ENCODE measurements around the gene ARRDC4.
"Not testable (repeated sequence)": the region's sequence is repeated elsewhere in the genome, so short reads cannot be mapped to it uniquely, and the experiment has no call there.

Gene ARRDC4

GRCh38 chr15:97966924-97967620 is 6.6 kb downstream of the ARRDC4 start:
- DNase-seq (ENCODE audit: low read depth), result no peak

GRCh38 chr15:97967881-97968280 is 7.4 kb downstream of the ARRDC4 start:
- no peak for DNase-seq (ENCODE audit: low read depth)

- DNase-seq (ENCODE audit: low read depth), result no peak
These were observed 7.9 kb downstream of the ARRDC4 start for GRCh38 chr15:97968380-97968779.

- DNase-seq (ENCODE audit: low read depth), result no peak
These were observed 11.9 kb downstream of the ARRDC4 start for GRCh38 chr15:97972366-97972765.

DNA sequence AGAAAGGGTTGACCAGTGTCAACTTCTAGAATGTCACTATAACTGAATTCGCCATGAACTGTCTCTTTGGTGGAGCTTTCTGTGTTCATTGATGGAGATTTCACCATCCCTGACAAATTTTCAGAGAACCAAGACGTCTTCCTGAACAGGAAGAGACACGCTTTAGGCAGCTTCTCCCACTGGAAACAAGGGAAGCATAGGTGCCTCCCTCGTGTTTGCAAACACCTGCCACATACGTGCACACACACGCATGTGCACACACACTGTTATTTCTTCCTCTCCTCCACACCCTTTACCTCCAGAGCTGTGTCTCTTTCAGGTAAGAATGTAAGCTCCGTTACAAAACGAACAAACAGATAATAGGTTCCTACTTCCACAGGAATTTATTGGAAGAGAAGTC is 15.6 kb downstream of the ARRDC4 start:
- DNase-seq (ENCODE audit: low read depth), result no peak

DNA sequence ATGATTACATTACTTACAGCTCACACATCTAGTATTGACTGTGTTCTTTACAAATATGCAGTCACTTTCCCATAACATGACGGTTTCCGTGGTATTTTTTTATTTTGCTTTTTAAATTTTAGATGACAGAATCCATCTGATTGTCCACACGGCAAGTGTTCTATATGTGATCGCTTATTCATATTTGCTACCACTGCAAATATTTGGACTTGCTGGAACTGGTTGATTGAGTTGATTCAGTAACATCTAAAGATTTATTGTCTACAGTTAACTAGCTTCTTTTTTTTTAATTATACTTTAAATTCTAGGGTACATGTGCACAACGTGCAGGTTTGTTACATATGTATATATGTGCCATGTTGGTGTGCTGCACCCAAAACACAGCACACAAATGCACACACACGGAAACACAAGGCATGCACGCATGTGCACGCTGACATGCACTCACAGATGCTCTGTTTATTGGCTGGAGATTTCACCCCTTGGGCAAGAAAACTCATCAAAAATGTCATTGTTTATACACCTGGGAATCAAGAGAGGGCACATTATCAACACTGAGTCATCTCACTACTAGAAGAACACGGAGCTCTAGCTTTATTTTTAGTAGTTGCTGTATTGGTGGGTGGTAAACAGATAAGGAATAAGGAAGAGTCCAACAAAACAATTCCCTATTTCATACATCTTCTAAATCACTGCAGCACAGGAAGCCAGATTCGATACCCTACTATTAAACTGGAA is 16.4 kb downstream of the ARRDC4 start:
- no peak for DNase-seq (ENCODE audit: low read depth)

DNA sequence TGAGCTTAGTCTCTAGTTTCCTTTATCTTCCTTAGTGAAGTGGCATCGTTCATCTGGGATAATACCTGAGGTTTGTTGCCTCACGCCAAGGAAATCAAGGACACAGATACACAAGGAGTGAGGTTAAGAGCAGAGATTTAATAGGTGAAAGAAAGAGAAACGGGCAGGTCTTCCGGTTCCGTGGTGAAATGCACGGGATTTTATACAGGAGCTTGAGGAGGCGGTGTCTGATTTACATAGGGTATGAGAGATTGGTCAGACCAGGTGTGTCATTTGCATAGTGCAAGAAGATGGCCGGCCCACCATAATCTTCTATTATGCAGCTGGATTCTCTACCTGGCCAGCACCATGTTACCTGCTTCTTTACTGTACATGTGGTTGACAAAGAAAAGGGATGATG is 17.2 kb downstream of the ARRDC4 start:
- no peak for DNase-seq (ENCODE audit: low read depth)

GRCh38 chr15:97978401-97979139 is 18.1 kb downstream of the ARRDC4 start:
- DNase-seq (ENCODE audit: low read depth), result no peak

- no peak for DNase-seq (ENCODE audit: low read depth)
These were observed 18.6 kb downstream of the ARRDC4 start for GRCh38 chr15:97979140-97979520.

DNA sequence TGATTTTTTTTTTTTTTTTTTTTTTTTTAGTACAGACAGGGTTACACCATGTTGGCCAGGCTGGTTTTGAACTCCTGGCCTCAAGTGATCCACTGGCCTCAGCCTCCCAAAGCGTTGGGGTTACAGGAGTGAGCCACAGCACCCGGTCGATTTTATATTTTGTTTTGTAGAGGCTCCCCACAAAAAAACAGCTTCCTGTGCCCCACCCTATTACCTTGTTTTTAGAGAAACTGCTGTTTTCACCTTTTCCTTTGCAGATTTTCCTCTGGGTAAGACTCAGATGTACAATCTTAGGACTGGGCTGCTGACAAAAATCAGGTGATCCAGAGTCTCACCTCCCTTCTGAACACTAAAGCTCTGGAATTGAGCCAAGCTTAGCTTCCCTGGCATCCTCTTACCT is 20.6 kb downstream of the ARRDC4 start:
- DNase-seq (ENCODE audit: low read depth), result no peak

DNA sequence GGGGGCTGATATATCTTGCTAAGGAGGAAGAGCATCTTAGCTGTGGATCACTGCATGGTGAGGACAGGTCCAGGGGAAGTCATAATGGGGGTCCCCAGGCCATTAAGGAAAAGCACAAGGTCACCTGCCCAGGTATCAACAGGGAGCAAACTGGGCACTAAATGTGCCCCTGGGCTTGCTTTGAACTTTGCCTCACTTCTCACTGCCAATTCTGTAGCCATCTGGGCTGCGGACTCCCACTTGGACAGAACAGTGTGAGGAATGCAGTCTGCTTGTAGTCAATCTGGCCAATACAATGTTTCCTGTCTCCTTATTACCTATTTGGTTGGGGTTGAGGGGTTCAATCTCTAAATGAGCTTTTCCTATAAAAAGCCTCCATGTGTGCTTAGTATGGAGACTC is 21.3 kb downstream of the ARRDC4 start:
- DNase-seq (ENCODE audit: low read depth), result no peak

GRCh38 chr15:97984157-97984556 is 23.7 kb downstream of the ARRDC4 start:
- no peak for DNase-seq (ENCODE audit: low read depth)

DNA sequence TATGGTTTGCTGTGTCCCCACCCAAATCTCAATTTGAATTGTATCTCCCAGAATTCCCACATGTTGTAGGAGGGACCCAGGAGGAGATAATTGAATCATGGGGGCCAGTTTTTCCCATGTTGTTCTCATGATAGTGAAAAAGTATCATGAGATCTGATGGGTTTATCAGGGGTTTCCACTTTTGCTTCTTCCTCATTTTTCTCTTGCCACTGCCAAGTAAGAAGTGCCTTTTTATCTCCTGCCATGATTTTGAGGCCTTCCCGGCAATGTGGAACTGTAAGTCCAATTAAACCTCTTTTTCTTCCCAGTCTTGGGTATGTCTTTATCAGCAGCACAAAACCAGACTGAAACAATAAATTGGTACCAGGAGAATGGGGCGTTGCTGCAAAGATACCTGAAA is 25.5 kb downstream of the ARRDC4 start:
- not testable (repeated sequence) for DNase-seq (ENCODE audit: low read depth)

GRCh38 chr15:97986781-97987180 is 26.3 kb downstream of the ARRDC4 start:
- no peak for DNase-seq (ENCODE audit: low read depth)

DNA sequence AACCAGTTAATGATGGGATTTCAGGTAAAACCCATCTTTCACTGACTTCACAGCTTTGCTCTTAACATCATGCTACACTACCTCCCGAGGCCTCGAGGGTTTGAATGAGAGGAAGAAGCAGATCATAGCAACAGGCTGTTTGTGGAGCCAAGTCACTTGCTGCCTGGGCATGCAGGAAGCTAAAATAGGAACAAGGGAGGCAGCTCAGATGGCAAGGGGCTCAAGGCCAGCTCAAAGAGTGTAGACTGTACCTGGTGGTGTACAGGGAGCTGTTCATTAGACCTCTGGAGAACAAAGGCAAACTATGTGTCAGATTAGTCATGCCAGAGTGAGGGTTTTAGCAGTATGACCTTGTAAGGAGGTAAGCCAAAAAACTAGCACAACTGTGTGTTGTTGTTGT is 28.8 kb downstream of the ARRDC4 start:
- DNase-seq (ENCODE audit: low read depth), result no peak

GRCh38 chr15:97991972-97992541 is 31.6 kb downstream of the ARRDC4 start:
- DNase-seq (ENCODE audit: low read depth), result no peak

DNA sequence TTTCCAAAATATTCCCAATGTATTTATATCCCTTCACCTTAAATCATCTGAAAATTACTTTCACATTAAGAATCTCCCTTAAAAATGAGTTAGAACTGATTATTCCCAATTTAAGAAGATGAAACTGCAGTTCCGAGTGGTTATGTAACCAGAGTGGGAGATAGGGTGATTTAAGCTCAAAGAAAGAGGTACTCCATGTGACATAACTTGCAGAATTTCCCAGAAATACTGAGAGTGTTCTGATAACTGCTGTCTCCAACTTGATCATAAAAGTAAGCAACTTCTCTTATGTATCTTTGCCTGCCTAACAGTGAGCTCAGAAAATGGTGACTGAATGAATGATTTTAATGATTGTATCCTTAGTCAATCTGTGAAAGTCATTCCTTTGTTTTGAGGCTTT is 32.3 kb downstream of the ARRDC4 start:
- DNase-seq (ENCODE audit: low read depth), result no peak

- DNase-seq (ENCODE audit: low read depth), result no peak
These were observed 32.8 kb downstream of the ARRDC4 start for GRCh38 chr15:97993310-97993738.

GRCh38 chr15:97994236-97994635 is 33.7 kb downstream of the ARRDC4 start:
- no peak for DNase-seq (ENCODE audit: low read depth)

GRCh38 chr15:97995192-97995591 is 34.7 kb downstream of the ARRDC4 start:
- DNase-seq (ENCODE audit: low read depth), result no peak

DNA sequence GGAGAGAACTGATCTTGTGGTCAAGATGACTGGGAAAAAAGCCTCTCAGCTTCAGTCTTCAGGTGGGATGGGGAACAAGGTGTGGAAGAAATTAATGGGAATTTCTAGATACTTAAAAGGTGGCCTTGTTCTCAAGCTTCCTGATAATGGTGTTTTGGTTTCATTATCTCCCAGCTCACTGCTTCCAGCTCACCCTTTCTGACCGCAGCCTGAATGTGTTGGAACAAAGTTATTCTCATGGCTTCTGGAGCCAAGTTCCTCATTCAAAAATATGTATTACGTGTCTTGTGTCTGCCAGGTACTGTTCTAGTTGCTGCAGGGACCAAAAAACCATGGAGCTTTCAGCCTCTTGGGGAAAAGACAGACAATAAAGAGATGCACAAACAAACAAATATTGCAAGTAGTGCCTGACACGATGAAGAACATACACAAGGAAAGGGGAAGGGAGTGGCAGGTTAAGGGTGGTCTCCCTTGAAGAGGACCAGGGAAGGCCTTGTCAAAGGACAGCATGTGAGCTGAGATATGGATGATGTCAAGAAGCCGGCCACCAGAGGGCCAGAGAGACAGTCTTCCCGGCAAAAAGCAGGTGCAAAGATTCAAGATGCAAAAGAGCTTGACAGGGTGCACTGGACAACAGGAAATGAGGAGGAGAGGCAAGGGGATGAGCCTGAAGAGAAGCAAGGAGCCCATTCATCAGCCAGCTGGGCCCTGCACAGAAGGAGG is 35.5 kb downstream of the ARRDC4 start:
- DNase-seq (ENCODE audit: low read depth), result no peak

Measured in activated T-helper 1 cell treated with Interleukin-2 at 50 U/mL for 16 hours (primary cell).